ENCODE results near the gene RETREG2. TPM values are rescaled to one million over a fixed set of nuclear protein-coding genes. Genes with fewer than 3 reads are reported as not detected.

The RETREG2 gene
- total RNA-seq, 1 experiment from 2014 or later = 59.5 TPM

Other genes with a start within 250 kb of the RETREG2 start
- gene CDK5R2, start 218.6 kb upstream of the RETREG2 start, total RNA-seq (2022) = 0.18 and 0.21 TPM in 2 replicates
- not detected in 2 replicates for gene FEV, start 193.1 kb upstream of the RETREG2 start, total RNA-seq (2022)
- gene CRYBA2, start 184.9 kb upstream of the RETREG2 start, total RNA-seq (2022) = 0.59 TPM in 1 of 2 replicates, not detected in the other
- 0.34 and 0.77 TPM in 2 replicates for gene CFAP65, start 136.8 kb upstream of the RETREG2 start, total RNA-seq (2022)
- 19.0 and 22.6 TPM in 2 replicates for gene IHH, start 117.4 kb upstream of the RETREG2 start, total RNA-seq (2022)
- gene NHEJ1, start 17.5 kb upstream of the RETREG2 start, total RNA-seq (2022) = 28.5 and 29.6 TPM in 2 replicates
- 6.5 and 7.1 TPM in 2 replicates for gene SLC23A3, start 8.2 kb upstream of the RETREG2 start, total RNA-seq (2022)
- gene CNPPD1, start 1.4 kb upstream of the RETREG2 start, total RNA-seq (2022) = 59.3 and 62.9 TPM in 2 replicates
- 37.3 and 41.8 TPM in 2 replicates for gene ZFAND2B, start 28.5 kb downstream of the RETREG2 start, total RNA-seq (2022)
- gene ABCB6, start 40.7 kb downstream of the RETREG2 start, total RNA-seq (2022) = 66.0 and 68.6 TPM in 2 replicates
- 59.6 and 62.9 TPM in 2 replicates for gene ATG9A, start 51.4 kb downstream of the RETREG2 start, total RNA-seq (2022)
- 50.7 and 51.5 TPM in 2 replicates for gene ANKZF1, start 51.5 kb downstream of the RETREG2 start, total RNA-seq (2022)
- 3.3 and 4.3 TPM in 2 replicates for gene GLB1L, start 67.2 kb downstream of the RETREG2 start, total RNA-seq (2022)
- 26.1 and 26.6 TPM in 2 replicates for gene STK16, start 67.2 kb downstream of the RETREG2 start, total RNA-seq (2022)
- gene TUBA4B, start 75.0 kb downstream of the RETREG2 start, total RNA-seq (2022) = not detected in 2 replicates
- gene TUBA4A, start 75.6 kb downstream of the RETREG2 start, total RNA-seq (2022) = 14.9 and 15.6 TPM in 2 replicates
- gene DNAJB2, start 101.1 kb downstream of the RETREG2 start, total RNA-seq (2022) = 60.6 and 61.2 TPM in 2 replicates
- gene PTPRN, start 131.1 kb downstream of the RETREG2 start, total RNA-seq (2022) = not detected in 2 replicates
- not detected in 2 replicates for gene RESP18, start 154.5 kb downstream of the RETREG2 start, total RNA-seq (2022)
- 102 and 103 TPM in 2 replicates for gene DNPEP, start 209.6 kb downstream of the RETREG2 start, total RNA-seq (2022)
- gene DES, start 240.1 kb downstream of the RETREG2 start, total RNA-seq (2022) = 0.86 TPM in 1 of 2 replicates, not detected in the other